K562 (cell line): Measurements from ENCODE around the gene KAZN.

Source experiments
- BACH1 ChIP-seq: fragments of 200-800 bp; sonication (Bioruptor generic); IDR thresholded peaks from 2 replicates; pipeline ENCODE4 v1.6.1; 2016; ENCODE audit warnings: missing genetic modification characterization, missing compliant biosample characterization
- REST ChIP-seq, 2 experiments: fragments of 450-650 bp; formaldehyde crosslinking in 1 of 2; IDR thresholded peaks; 2 replicates each; pipeline versions ENCODE4 v1.4.0 to v1.6.1; 2014 to 2020; ENCODE audit warnings: mild to moderate bottlenecking in 2 of 2, borderline replicate concordance in 1 of 2, low read depth in 1 of 2

GRCh38 chr1:14689996-14690615 is 91.6 kb downstream of the KAZN start:
- no peak for TF ChIP-seq REST (IDR thresholded peaks at IDR 0.05; ENCODE audit: borderline replicate concordance)
- TF ChIP-seq REST (CRISPR knock-in tag; IDR thresholded peaks at IDR 0.05; ENCODE audit: low read depth), result no peak
- no peak for TF ChIP-seq BACH1 (tag)
